NCI-H1048 (cell line): ENCODE measurements around the gene USP49.

Experiments
- DNase-seq: peaks from one replicate; lab custom pipeline; 2025; lab: John Stamatoyannopoulos, UW

Gene USP49

DNA sequence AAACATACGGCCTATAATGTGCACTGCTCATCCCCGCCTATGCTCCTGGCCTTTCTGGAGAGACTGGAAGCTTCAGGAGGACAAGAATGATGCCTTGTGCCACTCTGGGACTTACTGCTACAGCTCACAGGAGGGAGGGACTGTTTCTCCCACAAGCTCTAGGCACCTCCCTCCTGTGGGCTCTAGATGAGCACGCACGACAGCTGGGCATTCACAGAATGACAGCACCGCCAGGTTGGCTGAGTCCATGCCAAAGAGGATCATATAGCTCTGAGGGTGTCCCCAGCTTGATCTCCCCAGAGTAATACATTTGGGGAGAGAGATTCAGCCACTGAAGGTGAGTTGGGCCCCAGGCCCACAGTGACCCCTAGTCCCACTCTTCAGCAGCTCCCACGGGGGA is 137.9 kb downstream of the USP49 start:
- DNase-seq, result no peak

DNA sequence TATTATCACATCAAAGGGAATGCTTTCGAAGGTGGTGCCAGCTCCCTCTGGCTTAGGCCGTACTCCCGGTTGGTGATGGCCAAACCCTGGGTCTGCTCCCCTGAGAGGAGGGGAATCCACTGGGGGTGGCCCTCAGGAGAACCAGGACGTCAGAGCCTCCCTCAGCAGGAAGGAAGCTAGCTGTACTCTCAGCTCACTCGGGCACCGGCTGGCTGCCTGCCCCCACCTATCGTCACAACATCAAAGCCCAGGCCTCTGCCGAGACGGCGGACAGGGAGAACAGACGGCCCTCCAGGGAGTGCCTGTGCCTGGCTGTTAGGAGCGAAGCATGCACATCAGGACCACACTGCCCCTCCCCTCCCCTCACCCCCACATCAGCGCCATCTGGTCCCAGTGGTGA is 138.8 kb downstream of the USP49 start:
- DNase-seq, result no peak

- no peak for DNase-seq
Measured at GRCh38 chr6:41755895-41756294, 139.3 kb downstream of the USP49 start.

DNA sequence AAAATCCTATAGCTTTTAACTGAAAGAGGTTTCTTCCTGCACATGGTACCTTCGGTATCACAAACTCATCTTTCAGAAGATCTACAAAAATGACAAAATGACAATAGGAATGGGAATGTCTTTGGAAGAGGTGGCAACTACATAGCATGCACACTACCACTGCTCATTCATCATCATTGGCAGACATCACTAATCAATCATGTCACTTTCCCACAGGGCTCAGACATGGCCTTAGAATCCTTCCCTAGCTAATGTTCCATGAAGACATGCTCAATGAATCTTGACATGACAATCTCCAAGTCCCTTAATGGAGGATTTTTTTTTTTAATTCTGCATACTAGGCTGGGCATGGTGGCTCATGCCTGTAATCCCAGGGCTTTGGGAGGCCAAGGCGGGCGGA is 144.8 kb downstream of the USP49 start:
- no peak for DNase-seq

DNA sequence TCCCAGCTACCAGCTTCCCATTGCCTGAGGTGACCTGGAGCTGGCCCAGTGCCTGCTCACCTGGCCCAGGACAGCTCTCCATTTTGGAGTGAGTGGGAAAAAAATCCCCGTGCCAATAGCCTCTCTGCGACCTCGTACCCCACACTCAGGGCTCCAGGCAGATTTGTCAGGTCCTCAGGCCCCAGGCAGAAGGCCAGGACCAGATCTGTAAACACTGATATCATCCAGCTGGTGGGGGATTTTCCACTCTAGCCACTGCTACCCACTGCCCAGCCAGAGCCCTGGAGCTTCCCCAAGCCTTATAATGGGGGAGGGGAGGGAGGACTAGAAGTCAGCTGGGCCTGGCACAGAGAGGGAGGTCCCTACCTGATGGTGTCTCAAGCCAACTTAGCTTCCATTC is 146.6 kb downstream of the USP49 start:
- DNase-seq, result no peak

- DNase-seq, result no peak
Measured at GRCh38 chr6:41748102-41748477, 147.1 kb downstream of the USP49 start.

- no peak for DNase-seq
Measured at GRCh38 chr6:41747256-41748101, 147.7 kb downstream of the USP49 start, which contains the start of gene PGC. TSS of gene PGC (minus strand) at chr6:41747397. CDS start at chr6:41747334, 63 bp downstream.

DNA sequence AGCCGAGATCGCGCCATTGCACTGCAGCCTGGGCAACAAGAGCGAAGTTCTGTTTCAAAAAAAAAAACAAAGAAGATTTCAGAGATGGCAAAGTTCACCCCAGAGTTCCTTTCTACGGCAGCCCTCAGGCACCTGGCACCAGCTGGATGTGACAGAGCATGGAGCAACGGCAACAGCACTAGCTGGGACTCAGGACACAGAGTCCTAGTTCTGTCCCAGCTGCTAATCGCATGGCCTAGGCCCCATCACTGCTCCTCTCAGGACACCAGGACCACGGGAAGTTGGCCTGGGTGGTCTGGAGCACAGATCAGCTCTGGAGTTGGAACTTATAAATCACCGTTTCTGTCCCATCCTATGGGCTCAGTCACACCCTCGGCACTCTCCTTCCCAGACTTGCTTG is 149.1 kb downstream of the USP49 start:
- no peak for DNase-seq

GRCh38 chr6:41744236-41744787 is 150.9 kb downstream of the USP49 start:
- no peak for DNase-seq

DNA sequence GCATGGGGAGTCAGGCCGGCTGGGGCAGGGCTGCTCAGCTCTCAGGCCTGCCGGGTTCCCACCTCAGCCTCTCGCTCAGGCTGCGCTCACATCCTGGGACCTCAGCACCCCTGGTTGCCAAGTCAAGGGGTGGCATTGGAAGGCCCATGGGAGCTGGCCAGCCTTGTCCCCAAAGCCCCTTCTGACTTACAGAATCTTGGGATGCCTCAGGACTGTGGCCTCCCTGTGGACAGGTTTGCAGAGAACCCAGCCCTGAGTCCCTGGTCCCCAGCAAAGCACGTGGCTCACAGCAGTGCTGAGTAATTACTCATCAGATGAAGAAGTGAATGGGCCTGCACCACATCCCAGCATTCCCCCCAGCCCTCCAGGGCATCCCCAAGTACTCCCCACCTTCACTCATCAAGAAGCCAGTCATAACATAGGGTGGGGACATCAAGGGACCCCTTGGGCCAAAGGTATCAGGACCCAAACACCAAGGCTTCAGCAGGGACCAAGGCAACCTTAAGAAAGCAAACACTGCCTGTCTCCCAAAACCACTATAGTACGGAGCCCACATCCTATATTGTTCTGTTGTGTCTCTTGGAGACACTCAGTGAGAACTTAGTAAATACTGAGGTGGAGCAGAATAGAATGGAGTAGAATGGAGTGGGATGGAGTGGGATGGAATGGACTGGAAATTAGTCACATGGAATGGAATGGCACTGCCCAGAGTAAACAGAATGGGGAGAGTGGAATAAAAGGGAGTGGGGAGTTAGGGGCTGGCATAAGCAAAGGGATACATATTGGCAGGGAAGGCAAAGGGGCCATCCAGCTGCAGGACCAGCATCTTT is 151.6 kb downstream of the USP49 start:
- no peak for DNase-seq

GRCh38 chr6:41741625-41742490 is 153.3 kb downstream of the USP49 start:
- DNase-seq, result no peak

DNA sequence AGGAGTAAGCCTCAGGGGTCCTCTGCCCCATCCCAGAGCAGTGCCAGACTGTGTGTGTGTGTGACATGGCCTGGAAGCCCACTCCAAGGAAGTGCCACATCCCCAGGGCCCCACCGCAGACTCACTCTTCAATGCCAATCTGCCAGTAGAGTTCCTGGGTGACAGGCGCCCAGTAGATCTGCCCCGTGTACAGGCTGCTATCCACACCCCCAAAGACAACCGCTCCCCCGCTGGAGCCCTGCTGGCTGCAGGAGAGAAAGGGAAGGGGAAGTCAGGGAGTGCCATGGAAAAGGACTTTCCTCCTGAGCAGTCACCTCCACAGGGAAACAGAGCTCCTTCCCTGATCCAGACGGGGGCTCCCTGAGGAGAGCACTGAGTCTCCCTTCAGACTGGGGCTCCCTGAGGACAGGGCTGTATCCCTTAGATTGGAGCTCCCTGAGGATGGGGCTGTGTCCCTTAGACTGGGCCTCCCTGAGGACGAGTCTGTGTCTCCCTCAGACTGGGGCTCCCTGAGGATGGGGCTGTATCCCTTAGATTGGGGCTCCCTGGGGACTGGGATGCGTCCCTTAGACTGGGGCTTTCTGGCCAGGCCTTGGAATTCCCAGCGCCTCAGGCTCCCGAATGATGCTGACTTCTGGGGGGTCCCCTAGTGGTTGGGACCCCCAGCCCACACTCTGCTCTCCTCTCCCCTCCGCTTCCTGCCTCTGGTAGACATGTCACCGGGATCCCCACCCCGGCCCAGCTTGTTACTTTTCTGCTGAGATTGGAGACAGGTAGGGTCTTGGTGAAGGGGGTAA is 154.6 kb downstream of the USP49 start:
- no peak for DNase-seq
